OCI-LY3 (cell line): ENCODE measurements around the gene CELF4.

Experiments
- H2AFZ ChIP-seq: fragments of 200-600, 300-600 bp; shearing (Covaris generic); 2 replicates; pipeline ENCODE4 v1.6.0; 2014; ENCODE audit warnings: antibody characterized with exemption, low read depth, low read length
- H3K27ac ChIP-seq: fragments of 200-600, 300-600 bp; sonication (generic); 2 replicates; pipeline ENCODE4 v1.5.1; 2014; ENCODE audit warnings: mild to moderate bottlenecking, low read length, moderate library complexity, mixed read lengths
- H3K27me3 ChIP-seq: fragments of 200-600, 300-600 bp; sonication (generic); 2 replicates; pipeline ENCODE4 v1.6.1; 2014; ENCODE audit warnings: low read depth, low read length, mixed read lengths
- H3K36me3 ChIP-seq: fragments of 200-600, 300-600 bp; sonication (generic); replicated peaks from 2 replicates; pipeline ENCODE3; 2014; ENCODE audit warnings: low read depth, low read length, mixed read lengths
- H3K4me1 ChIP-seq: fragments of 300-600, 200-600 bp; sonication (generic); 2 replicates; pipeline ENCODE4 v1.6.1; 2014; ENCODE audit warnings: low read length, mixed read lengths
- H3K4me2 ChIP-seq: fragments of 200-600, 300-600 bp; sonication (generic); 2 replicates; pipeline ENCODE4 v1.6.1; 2014; ENCODE audit warnings: low read length, mixed read lengths
- H3K4me3 ChIP-seq: fragments of 300-600, 200-600 bp; sonication (generic); 2 replicates; pipeline ENCODE4 v1.5.1; 2014; ENCODE audit warnings: antibody characterized with exemption, mild to moderate bottlenecking, low read length, moderate library complexity
- H3K79me2 ChIP-seq: fragments of 300-600, 200-600 bp; shearing (Covaris generic); 2 replicates; pipeline ENCODE4 v1.6.1; 2014; ENCODE audit warnings: mild to moderate bottlenecking, low read length, mixed read lengths
- H3K9ac ChIP-seq: fragments of 300-600, 200-600 bp; shearing (Covaris generic); 2 replicates; pipeline ENCODE4 v1.6.0; 2014; ENCODE audit warnings: mild to moderate bottlenecking, low read length, moderate library complexity
- H3K9me3 ChIP-seq: fragments of 200-600, 300-600 bp; shearing (Covaris generic); 2 replicates; pipeline ENCODE4 v1.6.1; 2014; ENCODE audit warnings: low read length, mixed read lengths; ENCODE audit not compliant: insufficient read depth
- H4K20me1 ChIP-seq: fragments of 200-600, 300-600 bp; sonication (generic); 2 replicates; pipeline ENCODE4 v1.6.1; 2016; ENCODE audit warnings: low read length, mixed read lengths; ENCODE audit not compliant: insufficient read depth
- CTCF ChIP-seq: fragments of 200-600, 300-600 bp; sonication (generic); IDR thresholded peaks from 2 replicates; pipeline ENCODE4 v1.5.1; 2014; ENCODE audit warnings: antibody characterized with exemption, low read length, low read depth
- EZH2phosphoT487 ChIP-seq: fragments of 200-600 bp; shearing (Covaris generic); IDR thresholded peaks from 2 replicates; pipeline ENCODE4 v1.6.1; 2018; ENCODE audit warnings: antibody characterized with exemption, mixed run types, low read depth

The CELF4 gene

DNA sequence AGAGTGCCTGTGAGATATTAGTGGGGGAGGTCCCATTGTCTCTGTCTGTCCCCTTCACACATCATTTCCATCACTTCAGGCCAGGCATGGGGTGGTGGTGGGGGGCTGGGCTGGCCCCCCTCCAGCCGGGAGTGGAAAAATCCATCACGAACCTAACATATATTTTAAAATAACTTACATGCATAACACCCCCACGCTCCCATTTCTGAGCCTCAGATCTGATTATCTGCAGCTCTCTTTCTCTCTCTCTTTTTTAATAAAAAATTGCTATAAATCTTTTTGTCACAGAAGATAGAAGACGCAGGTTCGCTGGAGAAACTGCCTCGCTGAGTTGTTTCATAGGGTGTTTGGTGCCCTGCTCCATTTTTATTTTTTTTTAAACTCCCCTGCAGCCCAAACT is 159.8 kb downstream of the CELF4 start:
- H3K36me3 ChIP-seq = no peaks in the 10 kb centered on the region
- no peaks in the 10 kb centered on the region for H4K20me1 ChIP-seq
- H3K4me1 ChIP-seq = peaks cover 3% of the 10 kb centered on the region; the same call in 1 of the 2 replicates
- no peak overlapping the region for H3K4me3 ChIP-seq
- H3K27me3 ChIP-seq = no peaks in the 10 kb centered on the region
- no peak overlapping the region for H3K4me2 ChIP-seq
- no peaks in the 10 kb centered on the region for H3K9me3 ChIP-seq
- H2AFZ ChIP-seq = no peak overlapping the region
- no peak overlapping the region for H3K9ac ChIP-seq
- H3K27ac ChIP-seq = no peak overlapping the region
- TF ChIP-seq CTCF (no peak), EZH2phosphoT487 (no peak)
- no peaks in the 10 kb centered on the region for H3K79me2 ChIP-seq

DNA sequence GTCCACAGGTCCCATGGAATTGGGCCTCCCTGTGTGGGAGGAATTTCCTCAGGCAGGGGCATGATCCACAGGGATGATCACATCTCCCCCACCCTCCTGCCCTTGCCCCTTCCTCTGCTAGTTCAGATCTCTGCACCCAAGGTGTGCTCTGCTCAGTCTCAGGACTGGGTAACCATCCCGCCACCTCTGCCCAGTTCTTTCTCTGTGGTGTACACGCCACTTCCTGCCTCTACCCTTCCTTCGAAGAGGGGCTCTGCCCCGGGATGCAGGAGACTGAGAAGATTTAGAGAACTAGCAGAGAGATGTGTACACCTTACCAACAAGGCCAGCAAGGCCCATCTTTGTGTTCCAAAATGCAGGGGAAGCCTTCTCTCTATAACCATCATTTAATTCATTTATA is 160.4 kb downstream of the CELF4 start:
- Histone ChIP-seq H3K9ac (no peak overlapping the region), H3K4me1 (peaks cover 3% of the 10 kb centered on the region; the same call in 1 of the 2 replicates), H2AFZ (no peak overlapping the region)

DNA sequence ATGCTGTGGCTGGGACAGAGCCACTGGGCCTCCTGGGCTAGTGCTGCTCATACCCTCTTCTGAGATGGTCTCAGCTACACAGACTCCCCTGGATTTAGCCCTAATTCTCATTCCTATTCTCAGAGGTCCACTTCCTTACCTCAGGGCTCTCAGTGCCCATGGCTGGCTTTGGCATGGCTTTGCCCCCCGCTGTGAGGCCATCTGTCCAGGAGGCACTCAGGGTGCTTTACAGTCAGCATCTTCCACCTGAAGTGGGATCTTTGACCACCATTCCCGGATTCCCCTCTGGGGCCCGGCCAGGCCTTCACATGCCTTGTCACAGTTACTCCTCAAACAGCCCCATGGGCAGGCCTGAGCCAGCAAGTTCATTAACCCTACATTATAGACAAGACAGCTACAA is 161.8 kb downstream of the CELF4 start:
- Histone ChIP-seq H3K79me2 (no peaks in the 10 kb centered on the region), H3K27me3 (no peaks in the 10 kb centered on the region), H3K27ac (no peak overlapping the region), H4K20me1 (no peaks in the 10 kb centered on the region), H2AFZ (no peak overlapping the region), H3K4me1 (peaks cover 3% of the 10 kb centered on the region; the same call in 1 of the 2 replicates), H3K4me3 (no peak overlapping the region), H3K36me3 (no peaks in the 10 kb centered on the region), H3K9me3 (no peaks in the 10 kb centered on the region), H3K9ac (no peak overlapping the region), H3K4me2 (no peak overlapping the region)
- no peak for TF ChIP-seq CTCF
- TF ChIP-seq EZH2phosphoT487 = no peak

More for the DNA sequence above, 160.4 kb downstream of the CELF4 start:
- no peaks in the 10 kb centered on the region for H3K9me3 ChIP-seq
- TF ChIP-seq CTCF (no peak), EZH2phosphoT487 (no peak)
- H3K79me2 ChIP-seq = no peaks in the 10 kb centered on the region
- no peak overlapping the region for H3K4me2 ChIP-seq
- no peaks in the 10 kb centered on the region for H3K36me3 ChIP-seq
- no peaks in the 10 kb centered on the region for H3K27me3 ChIP-seq
- H3K27ac ChIP-seq = no peak overlapping the region
- no peaks in the 10 kb centered on the region for H4K20me1 ChIP-seq
- H3K4me3 ChIP-seq = no peak overlapping the region

DNA sequence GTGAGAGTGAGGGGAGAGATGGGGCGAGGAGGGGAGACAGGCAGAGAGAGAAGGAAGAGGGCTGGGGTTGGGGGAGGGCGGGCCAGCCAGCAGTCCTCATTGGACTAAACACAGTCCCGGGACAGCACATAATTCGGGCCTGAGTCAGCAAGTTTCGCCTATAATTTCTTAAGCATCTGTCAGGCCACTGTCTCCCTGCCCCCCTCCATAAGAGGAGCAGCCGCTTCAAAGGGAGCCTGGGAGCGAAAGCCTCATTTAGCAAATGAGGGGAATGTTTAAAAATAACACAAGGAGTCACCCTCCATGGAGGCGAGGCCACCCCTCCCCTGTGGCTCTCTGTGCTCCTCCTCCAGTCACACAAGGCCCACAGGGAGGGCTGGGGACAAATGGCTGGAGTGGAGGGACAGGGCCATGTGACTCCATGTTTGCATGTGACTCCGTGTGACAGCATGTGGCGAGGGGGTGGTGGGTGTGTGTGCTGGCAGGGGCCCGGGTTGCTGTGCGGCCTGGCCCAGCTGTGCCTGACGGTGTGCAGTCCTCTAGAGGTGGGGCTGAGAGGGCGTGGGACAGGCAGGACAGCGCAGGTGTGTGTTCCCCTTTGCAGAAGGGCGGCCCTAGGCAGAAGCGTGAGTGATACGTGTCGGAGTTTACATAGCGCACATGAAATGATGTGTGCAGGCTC is 162.4 kb downstream of the CELF4 start:
- H3K9ac ChIP-seq = no peak overlapping the region
- TF ChIP-seq CTCF (no peak), EZH2phosphoT487 (no peak)
- H4K20me1 ChIP-seq = no peaks in the 10 kb centered on the region
- H3K79me2 ChIP-seq = no peaks in the 10 kb centered on the region
- no peaks in the 10 kb centered on the region for H3K36me3 ChIP-seq
- H3K4me3 ChIP-seq = no peak overlapping the region
- peaks cover 3% of the 10 kb centered on the region; the same call in 1 of the 2 replicates for H3K4me1 ChIP-seq
- no peaks in the 10 kb centered on the region for H3K27me3 ChIP-seq
- no peak overlapping the region for H2AFZ ChIP-seq
- H3K27ac ChIP-seq = no peak overlapping the region
- no peak overlapping the region for H3K4me2 ChIP-seq
- H3K9me3 ChIP-seq = no peaks in the 10 kb centered on the region
